ENCODE results near the gene KCNC1.

- TF ChIP-seq, protein P1, sequence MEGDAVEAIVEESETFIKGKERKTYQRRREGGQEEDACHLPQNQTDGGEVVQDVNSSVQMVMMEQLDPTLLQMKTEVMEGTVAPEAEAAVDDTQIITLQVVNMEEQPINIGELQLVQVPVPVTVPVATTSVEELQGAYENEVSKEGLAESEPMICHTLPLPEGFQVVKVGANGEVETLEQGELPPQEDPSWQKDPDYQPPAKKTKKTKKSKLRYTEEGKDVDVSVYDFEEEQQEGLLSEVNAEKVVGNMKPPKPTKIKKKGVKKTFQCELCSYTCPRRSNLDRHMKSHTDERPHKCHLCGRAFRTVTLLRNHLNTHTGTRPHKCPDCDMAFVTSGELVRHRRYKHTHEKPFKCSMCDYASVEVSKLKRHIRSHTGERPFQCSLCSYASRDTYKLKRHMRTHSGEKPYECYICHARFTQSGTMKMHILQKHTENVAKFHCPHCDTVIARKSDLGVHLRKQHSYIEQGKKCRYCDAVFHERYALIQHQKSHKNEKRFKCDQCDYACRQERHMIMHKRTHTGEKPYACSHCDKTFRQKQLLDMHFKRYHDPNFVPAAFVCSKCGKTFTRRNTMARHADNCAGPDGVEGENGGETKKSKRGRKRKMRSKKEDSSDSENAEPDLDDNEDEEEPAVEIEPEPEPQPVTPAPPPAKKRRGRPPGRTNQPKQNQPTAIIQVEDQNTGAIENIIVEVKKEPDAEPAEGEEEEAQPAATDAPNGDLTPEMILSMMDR (IDR thresholded peaks at IDR 0.05; ENCODE audit: poor library complexity), result no peak
- TF ChIP-seq EZH2 (IDR thresholded peaks at IDR 0.05; ENCODE audit: borderline replicate concordance), result no peak
- no peak for TF ChIP-seq EZH2phosphoT487 (IDR thresholded peaks at IDR 0.05; ENCODE audit: low read depth, severe bottlenecking, unreplicated experiment)
Measured at GRCh38 chr11:17775507-17776211, 41.1 kb downstream of the KCNC1 start.
